Measurements from ENCODE around the gene SMARCA2.
A peak's percentile ranks its signal among the peaks of the same experiment; 100 is the strongest.

SMARCA2 gene

GRCh38 chr9:2016408-2017330 lies 1.5 kb downstream of the SMARCA2 start:
- Histone ChIP-seq H3K9ac (ENCODE audit: low read depth, low read length) (no peak overlapping the region; the same call in 1 of the 2 replicates), H3K27ac (ENCODE audit: low read length) (no peak overlapping the region), H3K27me3 (ENCODE audit: insufficient read depth, low read length) (peaks cover 87% of the 10 kb centered on the region), H3K4me1 (ENCODE audit: insufficient read depth, low read length) (peaks cover 21% of the 10 kb centered on the region; the same call in 1 of the 2 replicates), H3K9me3 (ENCODE audit: insufficient read depth, low read depth, low read length) (no peaks in the 10 kb centered on the region), H3K4me3 (ENCODE audit: low read length) (peak overlapping the region; percentile 78), H3K36me3 (ENCODE audit: insufficient read depth, low read depth, low read length) (no peaks in the 10 kb centered on the region)

- no peaks in the 10 kb centered on the region for H3K36me3 ChIP-seq (ENCODE audit: insufficient read depth, low read depth, low read length)
- peak overlapping the region; percentile 43; the same call in 1 of the 2 replicates for H3K9ac ChIP-seq (ENCODE audit: low read depth, low read length)
- H3K27ac ChIP-seq (ENCODE audit: low read length), result no peak overlapping the region
- H3K9me3 ChIP-seq (ENCODE audit: insufficient read depth, low read depth, low read length), result no peaks in the 10 kb centered on the region
- H3K4me1 ChIP-seq (ENCODE audit: insufficient read depth, low read length), result peaks cover 21% of the 10 kb centered on the region; the same call in 1 of the 2 replicates
- H3K27me3 ChIP-seq (ENCODE audit: insufficient read depth, low read length), result peaks cover 88% of the 10 kb centered on the region
- H3K4me3 ChIP-seq (ENCODE audit: low read length), result peak overlapping the region; percentile 78
Observed at GRCh38 chr9:2017331-2018161, 2.4 kb downstream of the SMARCA2 start.

- Histone ChIP-seq H3K27me3 (ENCODE audit: insufficient read depth, low read length) (peaks cover 82% of the 10 kb centered on the region), H3K4me3 (ENCODE audit: low read length) (peak overlapping the region; percentile 78), H3K4me1 (ENCODE audit: insufficient read depth, low read length) (peaks cover 21% of the 10 kb centered on the region; the same call in 1 of the 2 replicates), H3K9ac (ENCODE audit: low read depth, low read length) (peak overlapping the region; percentile 43; the same call in 1 of the 2 replicates), H3K36me3 (ENCODE audit: insufficient read depth, low read depth, low read length) (no peaks in the 10 kb centered on the region), H3K9me3 (ENCODE audit: insufficient read depth, low read depth, low read length) (no peaks in the 10 kb centered on the region), H3K27ac (ENCODE audit: low read length) (no peak overlapping the region)
Observed at GRCh38 chr9:2018162-2018643, 3.1 kb downstream of the SMARCA2 start.

GRCh38 chr9:2018764-2019558 lies 3.8 kb downstream of the SMARCA2 start:
- Histone ChIP-seq H3K36me3 (ENCODE audit: insufficient read depth, low read depth, low read length) (no peaks in the 10 kb centered on the region), H3K9me3 (ENCODE audit: insufficient read depth, low read depth, low read length) (no peaks in the 10 kb centered on the region), H3K4me1 (ENCODE audit: insufficient read depth, low read length) (peaks cover 21% of the 10 kb centered on the region; the same call in 1 of the 2 replicates), H3K4me3 (ENCODE audit: low read length) (peak overlapping the region; percentile 78), H3K27ac (ENCODE audit: low read length) (no peak overlapping the region), H3K27me3 (ENCODE audit: insufficient read depth, low read length) (peaks cover 78% of the 10 kb centered on the region), H3K9ac (ENCODE audit: low read depth, low read length) (no peak overlapping the region)

GRCh38 chr9:2019723-2020122 lies 4.6 kb downstream of the SMARCA2 start:
- Histone ChIP-seq H3K4me1 (ENCODE audit: insufficient read depth, low read length) (peaks cover 26% of the 10 kb centered on the region), H3K27ac (ENCODE audit: low read length) (no peak overlapping the region), H3K4me3 (ENCODE audit: low read length) (no peak overlapping the region), H3K36me3 (ENCODE audit: insufficient read depth, low read depth, low read length) (no peaks in the 10 kb centered on the region), H3K9ac (ENCODE audit: low read depth, low read length) (no peak overlapping the region), H3K9me3 (ENCODE audit: insufficient read depth, low read depth, low read length) (no peaks in the 10 kb centered on the region), H3K27me3 (ENCODE audit: insufficient read depth, low read length) (peaks cover 77% of the 10 kb centered on the region)

- Histone ChIP-seq H3K9ac (ENCODE audit: low read depth, low read length) (no peak overlapping the region), H3K9me3 (ENCODE audit: insufficient read depth, low read depth, low read length) (no peaks in the 10 kb centered on the region), H3K27ac (ENCODE audit: low read length) (no peak overlapping the region), H3K4me3 (ENCODE audit: low read length) (no peak overlapping the region), H3K4me1 (ENCODE audit: insufficient read depth, low read length) (peaks cover 34% of the 10 kb centered on the region), H3K27me3 (ENCODE audit: insufficient read depth, low read length) (peaks cover 68% of the 10 kb centered on the region), H3K36me3 (ENCODE audit: insufficient read depth, low read depth, low read length) (no peaks in the 10 kb centered on the region)
Observed at GRCh38 chr9:2021731-2022130, 6.6 kb downstream of the SMARCA2 start.

- H3K9me3 ChIP-seq (ENCODE audit: insufficient read depth, low read depth, low read length), result no peaks in the 10 kb centered on the region
- peaks cover 60% of the 10 kb centered on the region for H3K27me3 ChIP-seq (ENCODE audit: insufficient read depth, low read length)
- no peaks in the 10 kb centered on the region for H3K36me3 ChIP-seq (ENCODE audit: insufficient read depth, low read depth, low read length)
- H3K4me1 ChIP-seq (ENCODE audit: insufficient read depth, low read length), result peaks cover 34% of the 10 kb centered on the region
- no peak overlapping the region for H3K9ac ChIP-seq (ENCODE audit: low read depth, low read length)
- H3K4me3 ChIP-seq (ENCODE audit: low read length), result no peak overlapping the region
- H3K27ac ChIP-seq (ENCODE audit: low read length), result no peak overlapping the region
Observed at GRCh38 chr9:2022560-2022959, 7.4 kb downstream of the SMARCA2 start.

GRCh38 chr9:2023042-2023441 lies 7.9 kb downstream of the SMARCA2 start:
- Histone ChIP-seq H3K4me1 (ENCODE audit: insufficient read depth, low read length) (peaks cover 32% of the 10 kb centered on the region), H3K4me3 (ENCODE audit: low read length) (no peak overlapping the region), H3K27me3 (ENCODE audit: insufficient read depth, low read length) (peaks cover 55% of the 10 kb centered on the region), H3K9me3 (ENCODE audit: insufficient read depth, low read depth, low read length) (no peaks in the 10 kb centered on the region), H3K36me3 (ENCODE audit: insufficient read depth, low read depth, low read length) (no peaks in the 10 kb centered on the region), H3K9ac (ENCODE audit: low read depth, low read length) (no peak overlapping the region), H3K27ac (ENCODE audit: low read length) (no peak overlapping the region)

- Histone ChIP-seq H3K27me3 (ENCODE audit: insufficient read depth, low read length) (peaks cover 50% of the 10 kb centered on the region), H3K9ac (ENCODE audit: low read depth, low read length) (no peak overlapping the region)
Observed at GRCh38 chr9:2023532-2023931, 8.4 kb downstream of the SMARCA2 start.

GRCh38 chr9:2024888-2025782 lies 10.0 kb downstream of the SMARCA2 start:
- no peak overlapping the region for H3K9ac ChIP-seq (ENCODE audit: low read depth, low read length)
- peaks cover 13% of the 10 kb centered on the region for H3K4me1 ChIP-seq (ENCODE audit: insufficient read depth, low read length)

More at GRCh38 chr9:2023532-2023931, 8.4 kb downstream of the SMARCA2 start:
- Histone ChIP-seq H3K4me3 (ENCODE audit: low read length) (no peak overlapping the region), H3K27ac (ENCODE audit: low read length) (no peak overlapping the region), H3K4me1 (ENCODE audit: insufficient read depth, low read length) (peaks cover 27% of the 10 kb centered on the region), H3K9me3 (ENCODE audit: insufficient read depth, low read depth, low read length) (no peaks in the 10 kb centered on the region), H3K36me3 (ENCODE audit: insufficient read depth, low read depth, low read length) (no peaks in the 10 kb centered on the region)

More at GRCh38 chr9:2024888-2025782, 10.0 kb downstream of the SMARCA2 start:
- no peaks in the 10 kb centered on the region for H3K36me3 ChIP-seq (ENCODE audit: insufficient read depth, low read depth, low read length)
- peaks cover 34% of the 10 kb centered on the region; the same call in 1 of the 2 replicates for H3K27me3 ChIP-seq (ENCODE audit: insufficient read depth, low read length)
- H3K9me3 ChIP-seq (ENCODE audit: insufficient read depth, low read depth, low read length), result no peaks in the 10 kb centered on the region
- H3K27ac ChIP-seq (ENCODE audit: low read length), result no peak overlapping the region
- no peak overlapping the region for H3K4me3 ChIP-seq (ENCODE audit: low read length)

All from iPS-20b (cell line).